Measurements from ENCODE around the gene RBKS. TPM values are rescaled to one million over a fixed set of nuclear protein-coding genes. Genes with fewer than 3 reads are reported as not detected.

RBKS gene
- 10 to 100 TPM in 3 of 4 donors, not detected in 1; 26.1 to 35.4 (median 33.1) TPM for total RNA-seq

DNA sequence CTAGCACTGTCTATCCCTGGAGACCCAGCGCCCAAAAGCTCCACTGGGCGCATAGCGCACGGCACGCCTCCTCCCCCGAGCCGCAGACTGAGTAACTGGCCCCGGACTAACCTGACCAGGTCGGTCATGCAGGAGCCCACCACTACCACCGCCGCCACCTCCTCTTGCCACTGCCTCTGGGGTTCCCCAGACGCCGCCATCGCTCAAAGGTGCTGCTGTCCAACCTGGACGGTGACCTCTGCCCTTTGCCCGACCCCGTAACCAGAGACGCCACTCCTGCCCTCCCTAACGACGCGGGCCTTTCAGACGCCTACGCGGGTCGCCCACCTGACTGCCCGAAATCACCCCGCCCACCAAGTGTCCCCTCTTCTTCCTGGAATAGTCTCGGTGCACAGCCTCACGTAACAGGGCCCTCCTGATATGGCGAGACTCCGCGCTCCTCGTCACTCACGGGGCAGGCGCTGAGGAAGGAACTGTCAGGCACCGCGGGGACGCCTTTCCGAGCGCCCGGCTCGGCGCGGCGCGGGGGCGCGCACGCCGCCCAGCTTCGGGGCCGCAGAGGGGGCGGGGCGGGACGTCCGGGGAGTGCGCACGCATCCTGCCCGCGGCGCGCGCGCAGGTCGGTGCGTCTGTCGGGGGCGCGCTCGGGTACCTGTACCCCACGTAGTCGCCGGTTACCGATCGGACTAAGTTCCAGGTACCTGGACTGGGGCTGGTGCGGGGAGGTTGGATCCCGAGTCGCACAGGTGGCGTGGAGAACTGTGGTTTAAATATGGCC, at the start of gene RBKS, which contains the start of gene BABAM2:
Gene RBKS, minus strand, starts transcription at position 242 of the 778 bp plus-strand sequence. Its CDS starts 42 bp downstream, at position 200.
Gene BABAM2, plus strand, starts transcription at position 584 of the 778 bp plus-strand sequence. CDS start 3,828 bp downstream, outside the sequence.
- Histone ChIP-seq H3K36me3 (peaks cover 0 to 1% (median 0%) of the 10 kb centered on the region in 3 donors), H3K4me1 (peaks cover 3 to 14% (median 3%) of the 10 kb centered on the region in 4 donors), H3K27me3 (no peaks in the 10 kb centered on the region), H3K4me3 (peak within 1 kb of the TSS; percentile 61 to 80 (median 78)), H3K9me3 (no peaks in the 10 kb centered on the region), H3K27ac (peak within 1 kb of the TSS; percentile 87 to 98 (median 94))
- peak; percentile 71 to 74 for TF ChIP-seq POLR2A (IDR thresholded peaks at IDR 0.05)
- TF ChIP-seq, protein P1, sequence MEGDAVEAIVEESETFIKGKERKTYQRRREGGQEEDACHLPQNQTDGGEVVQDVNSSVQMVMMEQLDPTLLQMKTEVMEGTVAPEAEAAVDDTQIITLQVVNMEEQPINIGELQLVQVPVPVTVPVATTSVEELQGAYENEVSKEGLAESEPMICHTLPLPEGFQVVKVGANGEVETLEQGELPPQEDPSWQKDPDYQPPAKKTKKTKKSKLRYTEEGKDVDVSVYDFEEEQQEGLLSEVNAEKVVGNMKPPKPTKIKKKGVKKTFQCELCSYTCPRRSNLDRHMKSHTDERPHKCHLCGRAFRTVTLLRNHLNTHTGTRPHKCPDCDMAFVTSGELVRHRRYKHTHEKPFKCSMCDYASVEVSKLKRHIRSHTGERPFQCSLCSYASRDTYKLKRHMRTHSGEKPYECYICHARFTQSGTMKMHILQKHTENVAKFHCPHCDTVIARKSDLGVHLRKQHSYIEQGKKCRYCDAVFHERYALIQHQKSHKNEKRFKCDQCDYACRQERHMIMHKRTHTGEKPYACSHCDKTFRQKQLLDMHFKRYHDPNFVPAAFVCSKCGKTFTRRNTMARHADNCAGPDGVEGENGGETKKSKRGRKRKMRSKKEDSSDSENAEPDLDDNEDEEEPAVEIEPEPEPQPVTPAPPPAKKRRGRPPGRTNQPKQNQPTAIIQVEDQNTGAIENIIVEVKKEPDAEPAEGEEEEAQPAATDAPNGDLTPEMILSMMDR (IDR thresholded peaks at IDR 0.05): peak in 1 of 6 experiments; percentile 20
- peak; percentile 83 to 94 (median 94) for DNase-seq

DNA sequence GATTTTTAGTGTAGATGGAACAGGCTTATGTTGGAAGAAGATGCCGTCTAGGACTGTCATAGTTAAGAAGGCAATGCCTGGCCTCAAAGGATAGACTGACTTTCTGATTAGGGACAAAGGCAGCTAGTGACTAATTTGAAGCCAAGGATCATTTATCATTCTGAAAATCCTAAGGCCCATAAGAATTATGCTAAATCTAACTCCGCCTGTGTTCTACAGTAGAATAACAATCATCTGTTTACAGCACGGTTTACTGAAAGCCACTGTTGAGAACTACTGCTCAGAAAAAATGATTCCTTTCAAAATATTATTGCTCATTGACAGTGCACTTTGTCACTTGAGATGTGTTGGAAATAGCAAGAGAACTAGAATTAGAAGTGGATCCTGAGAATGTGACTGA, 44.8 kb upstream of the RBKS start:
- H3K9me3 ChIP-seq: no peaks in the 10 kb centered on the region

DNA sequence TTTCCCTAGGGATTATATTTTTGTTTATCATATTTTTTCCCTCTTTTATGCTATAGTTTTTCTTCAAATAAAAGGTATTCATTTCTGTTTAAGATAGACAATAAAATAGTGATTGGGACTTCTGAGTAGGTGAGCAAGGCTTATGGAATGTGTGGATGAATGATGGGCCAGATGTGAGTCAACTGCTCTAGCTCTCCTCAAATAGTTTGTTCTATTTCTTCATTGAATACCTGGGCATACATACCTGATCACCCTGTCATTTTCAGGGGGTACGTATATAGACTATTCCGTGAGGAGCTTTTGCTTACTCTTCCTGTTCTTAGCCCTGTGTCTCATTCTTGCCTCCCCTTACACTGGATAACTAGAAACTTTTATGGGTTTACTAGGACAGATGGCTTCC, 42.2 kb upstream of the RBKS start:
- H3K36me3 ChIP-seq: no peaks in the 10 kb centered on the region
- H3K4me1 ChIP-seq: peaks cover 0 to 22% (median 0%) of the 10 kb centered on the region in 4 donors
- no peaks in the 10 kb centered on the region for H3K27me3 ChIP-seq
- DNase-seq: no peak
- H3K9me3 ChIP-seq: no peaks in the 10 kb centered on the region
- no peak overlapping the region for H3K27ac ChIP-seq
- no peak overlapping the region for H3K4me3 ChIP-seq
- no peak for TF ChIP-seq POLR2A (IDR thresholded peaks at IDR 0.05)
- TF ChIP-seq, protein P1 (IDR thresholded peaks at IDR 0.05): no peak

More for the DNA sequence above, 44.8 kb upstream of the RBKS start:
- Histone ChIP-seq H3K27ac (no peak overlapping the region), H3K4me1 (peaks cover 0 to 13% (median 0%) of the 10 kb centered on the region in 4 donors), H3K27me3 (no peaks in the 10 kb centered on the region), H3K4me3 (no peak overlapping the region), H3K36me3 (no peaks in the 10 kb centered on the region)
- TF ChIP-seq, protein P1 (IDR thresholded peaks at IDR 0.05): no peak
- TF ChIP-seq POLR2A (IDR thresholded peaks at IDR 0.05): no peak
- no peak for DNase-seq

DNA sequence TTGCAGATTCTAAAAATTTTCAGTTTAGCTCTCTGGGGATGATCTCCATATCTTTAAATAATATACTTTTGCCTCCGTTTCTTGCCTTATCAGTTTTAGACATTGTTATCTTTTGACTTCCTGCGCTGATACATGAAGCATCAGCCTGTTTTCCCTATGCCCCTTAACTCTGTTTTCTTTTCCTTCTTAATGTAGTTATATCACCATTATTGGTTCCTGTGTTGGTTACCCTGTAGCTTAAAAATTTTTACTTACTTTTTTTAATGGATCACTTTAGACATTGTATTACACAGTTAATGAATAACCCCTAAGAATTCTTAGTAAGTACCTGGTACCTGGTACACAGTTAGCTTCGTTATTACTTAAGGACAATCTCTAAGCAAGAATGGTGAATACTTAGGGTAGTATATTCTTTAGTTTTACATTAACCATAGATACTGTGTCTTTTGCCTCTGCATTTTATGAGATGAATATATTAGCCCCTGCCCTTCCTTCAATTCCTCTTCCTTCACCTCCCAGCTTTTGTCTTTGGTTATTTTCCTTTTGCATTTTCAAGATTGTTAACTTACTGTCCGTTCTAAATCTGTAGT, 41.3 kb upstream of the RBKS start:
- TF ChIP-seq POLR2A (IDR thresholded peaks at IDR 0.05): no peak
- no peak overlapping the region for H3K4me3 ChIP-seq
- no peak for DNase-seq
- no peaks in the 10 kb centered on the region for H3K36me3 ChIP-seq
- H3K27me3 ChIP-seq: no peaks in the 10 kb centered on the region
- no peaks in the 10 kb centered on the region for H3K9me3 ChIP-seq
- peak overlapping the region in 2 of 4 donors; percentile 12 to 22 for H3K27ac ChIP-seq
- H3K4me1 ChIP-seq: peaks cover 0 to 22% (median 0%) of the 10 kb centered on the region in 4 donors

DNA sequence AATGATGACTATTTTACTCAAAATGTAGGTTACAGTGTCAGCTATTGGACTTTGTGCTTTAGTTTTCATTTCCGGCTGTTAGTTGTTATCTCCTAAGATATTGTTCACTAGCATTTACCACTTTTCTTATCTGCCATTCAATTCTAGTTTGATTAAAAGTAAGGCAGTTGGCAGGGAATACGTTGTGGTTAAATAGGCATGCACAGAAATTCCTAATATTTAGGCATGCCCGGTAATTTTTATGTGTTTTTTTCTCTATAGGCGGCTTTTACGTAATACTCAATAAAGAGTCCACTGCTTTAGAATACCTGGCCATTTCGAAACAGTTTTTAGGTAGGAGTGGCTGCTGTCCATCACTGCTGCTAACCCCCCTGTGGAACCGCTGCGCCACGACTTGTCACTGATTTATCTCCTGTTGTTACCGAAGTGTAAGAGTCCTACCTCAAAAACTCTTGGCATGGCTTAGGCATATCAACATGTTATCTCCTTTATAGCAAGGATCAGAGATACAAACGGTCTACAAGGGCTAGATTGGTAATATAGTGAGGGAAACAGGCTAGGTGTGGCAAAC, 39.8 kb upstream of the RBKS start:
- H3K36me3 ChIP-seq: no peaks in the 10 kb centered on the region
- H3K27ac ChIP-seq: peak overlapping the region in 2 of 4 donors; percentile 56 to 71
- TF ChIP-seq, protein P1 (IDR thresholded peaks at IDR 0.05): peak in 2 of 6 experiments; percentile 4 to 22
- TF ChIP-seq POLR2A (IDR thresholded peaks at IDR 0.05): no peak
- H3K9me3 ChIP-seq: no peaks in the 10 kb centered on the region
- peaks cover 0 to 22% (median 0%) of the 10 kb centered on the region in 4 donors for H3K4me1 ChIP-seq
- peak overlapping the region in 1 of 4 donors; percentile 0 for H3K4me3 ChIP-seq
- no peaks in the 10 kb centered on the region for H3K27me3 ChIP-seq
- DNase-seq: peak in 1 of 3 donors; percentile 53

Data from Peyer's patch (tissue), 4 donors.